H1 (cell line): ENCODE results near the gene EFHC1. TPM values are rescaled to one million over a fixed set of nuclear protein-coding genes. Genes with fewer than 3 reads are reported as not detected.

Source experiments
- CHD1 ChIP-seq: IDR thresholded peaks from 2 replicates; pipeline ENCODE4 v1.6.1; 2012; ENCODE audit warnings: low read depth, low read length, improper control_type of control experiment
- CHD2 ChIP-seq: IDR thresholded peaks from 2 replicates; pipeline ENCODE4 v1.6.1; 2012; ENCODE audit warnings: low read length, improper control_type of control experiment
- HDAC2 ChIP-seq, 2 experiments: fragments of 300-600 bp in 1 of 2; sonication (generic) in 1 of 2; IDR thresholded peaks; 2 replicates each; pipeline ENCODE4 v1.6.1; 2011 to 2012; ENCODE audit warnings: low read depth in 2 of 2, low read length in 2 of 2, mild to moderate bottlenecking in 2 of 2, moderate library complexity in 2 of 2, borderline replicate concordance in 1 of 2, inconsistent platforms in 1 of 2
- KDM1A ChIP-seq: fragments of 200-600, 300-600 bp; sonication (generic); IDR thresholded peaks from 2 replicates; pipeline ENCODE4 v1.7.1; 2016; ENCODE audit warnings: mild to moderate bottlenecking, low read length, borderline replicate concordance
- POLR2A ChIP-seq, 2 experiments: IDR thresholded peaks; 1 replicate in 1 of 2; 2 replicates in 1 of 2; pipeline ENCODE4 v1.6.1; 2011; ENCODE audit warnings: low read depth in 2 of 2, low read length in 2 of 2, mild to moderate bottlenecking in 2 of 2; ENCODE audit errors: control extremely low read depth in 1 of 2
- YY1 ChIP-seq: IDR thresholded peaks from 2 replicates; pipeline ENCODE4 v1.6.1; 2011; ENCODE audit warnings: low read depth, mild to moderate bottlenecking, low read length
- ZNF274 ChIP-seq: IDR thresholded peaks from 2 replicates; pipeline ENCODE4 v1.7.0; 2012; ENCODE audit warnings: low read length, borderline replicate concordance; ENCODE audit errors: extremely low read depth
- polyA plus RNA-seq, 7 experiments: library from polyadenylated mRNA; depleted of rRNA in 3 of 7; stranded (reverse) in 5 of 7; unstranded in 2 of 7; fragments of >200 nt in 5 of 7; fragments of 200-250 nt in 2 of 7; gene quantifications; 1 replicate in 5 of 7; 2 replicates in 1 of 7; 4 replicates in 1 of 7; pipeline versions ENCODE4 v1.2.1 to v1.2.3, GENCODE V29; 2011 to 2013; ENCODE audit warnings: missing spikeins in 2 of 7, mixed read lengths in 2 of 7
- total RNA-seq: library from RNA; stranded (reverse); fragmentation: NEBNext Ultra II Directional; extraction: Animal tissue kit (Norgen Biotek cat#: 25700); gene quantifications from 2 replicates; pipeline ENCODE4 v1.2.1, GENCODE V29; 2021
- TF ChIP-seq, protein P1 (sequence below): IDR thresholded peaks from 2 replicates; pipeline ENCODE4 v1.6.1; 2012; ENCODE audit warnings: low read length, inconsistent platforms

Gene EFHC1
- total and polyA plus RNA-seq, 2 of the 8 experiments (the other 6 are each of a cell fraction or from before 2014, with no cell fraction given): 10.5 to 16.4 TPM

DNA sequence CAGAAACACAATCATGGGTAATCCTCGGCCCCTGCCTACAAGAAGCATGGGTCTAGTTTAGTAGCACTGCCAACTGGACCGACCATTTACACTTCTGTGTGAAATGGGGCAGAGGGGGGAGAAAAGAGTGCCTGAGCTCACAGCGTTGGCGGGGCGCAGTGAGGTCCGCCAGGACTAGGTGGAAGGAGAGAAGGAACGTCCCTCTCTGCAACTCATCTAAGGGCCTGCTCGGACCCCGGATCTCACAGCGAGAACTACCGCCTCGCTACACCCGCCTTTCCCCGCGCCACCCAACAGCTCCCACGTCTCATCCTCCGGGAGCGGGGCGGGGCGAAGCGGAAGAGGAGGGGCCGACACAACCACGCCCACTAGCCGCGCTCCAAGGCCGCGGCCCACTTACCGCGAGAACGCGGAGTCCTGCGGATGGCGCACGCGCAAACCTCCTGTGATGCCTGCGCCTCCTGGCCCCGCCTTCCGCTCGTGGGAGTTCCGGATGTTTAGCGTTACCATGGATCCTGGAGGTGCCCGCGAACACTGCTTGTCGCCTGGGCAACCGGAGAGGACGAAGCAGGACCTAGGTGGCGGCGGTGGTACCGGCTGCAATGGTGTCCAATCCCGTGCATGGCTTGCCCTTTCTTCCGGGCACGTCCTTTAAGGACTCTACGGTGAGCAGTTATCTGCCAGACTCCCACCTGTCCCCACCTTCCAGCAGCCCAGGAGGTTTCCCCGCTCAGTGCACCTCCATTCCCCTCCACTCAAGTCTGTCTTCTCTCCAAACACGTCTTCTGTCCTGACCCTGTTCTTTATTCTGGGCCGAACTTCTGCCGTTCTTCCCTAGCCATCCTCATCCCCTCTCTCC is at the start of gene EFHC1 (continued):
- TF ChIP-seq, protein P1, sequence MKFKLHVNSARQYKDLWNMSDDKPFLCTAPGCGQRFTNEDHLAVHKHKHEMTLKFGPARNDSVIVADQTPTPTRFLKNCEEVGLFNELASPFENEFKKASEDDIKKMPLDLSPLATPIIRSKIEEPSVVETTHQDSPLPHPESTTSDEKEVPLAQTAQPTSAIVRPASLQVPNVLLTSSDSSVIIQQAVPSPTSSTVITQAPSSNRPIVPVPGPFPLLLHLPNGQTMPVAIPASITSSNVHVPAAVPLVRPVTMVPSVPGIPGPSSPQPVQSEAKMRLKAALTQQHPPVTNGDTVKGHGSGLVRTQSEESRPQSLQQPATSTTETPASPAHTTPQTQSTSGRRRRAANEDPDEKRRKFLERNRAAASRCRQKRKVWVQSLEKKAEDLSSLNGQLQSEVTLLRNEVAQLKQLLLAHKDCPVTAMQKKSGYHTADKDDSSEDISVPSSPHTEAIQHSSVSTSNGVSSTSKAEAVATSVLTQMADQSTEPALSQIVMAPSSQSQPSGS: no peak
- TF ChIP-seq HDAC2 (IDR thresholded peaks at IDR 0.05; ENCODE audit: borderline replicate concordance in 1 of 2, low read depth in 2 of 2, low read length in 2 of 2) (peak; percentile 60 to 61; a peak in 1 of 4 replicates), KDM1A (no peak), YY1 (no peak), CHD1 (no peak), ZNF274 (no peak), CHD2 (peak; percentile 99), POLR2A (IDR thresholded peaks at IDR 0.05; ENCODE audit: control extremely low read depth in 1 of 2, low read depth in 2 of 2, low read length in 2 of 2) (peak; percentile 73 to 92)
